Activated T-helper 17 cell treated with anti-CD3 and anti-CD28 coated beads, Interleukin-2, amount 50 U/mL, for 72 hours (primary cell): ENCODE data around the gene CEACAM6. TPM values are rescaled to one million over a fixed set of nuclear protein-coding genes. Genes with fewer than 3 reads are reported as not detected.
"Not testable (repeated sequence)": the region's sequence is repeated elsewhere in the genome, so short reads cannot be mapped to it uniquely, and the experiment has no call there.

Source experiments
- ATAC-seq: fragments of 150-1000 bp; cut with Tn5 transposase; replicated peaks from 2 replicates; pipeline ENCODE4 v1.10.0; 2021; ENCODE audit warnings: mild to moderate bottlenecking, moderate library complexity
- H3K27ac Mint-ChIP-seq: one replicate; pipeline ENCODE4 v1.8.0; 2022; ENCODE audit warnings: mixed read lengths
- H3K27me3 Mint-ChIP-seq: one replicate; pipeline ENCODE4 v1.8.0; 2022; ENCODE audit warnings: mixed read lengths
- H3K36me3 Mint-ChIP-seq: one replicate; pipeline ENCODE4 v1.8.0; 2022; ENCODE audit warnings: low read depth, mild to moderate bottlenecking, mixed read lengths
- H3K4me1 Mint-ChIP-seq: one replicate; pipeline ENCODE4 v1.8.0; 2022; ENCODE audit warnings: mixed read lengths
- H3K4me3 Mint-ChIP-seq: one replicate; pipeline ENCODE4 v1.8.0; 2022; ENCODE audit warnings: mild to moderate bottlenecking, mixed read lengths
- H3K9me3 Mint-ChIP-seq: one replicate; pipeline ENCODE4 v1.8.0; 2022; ENCODE audit warnings: mixed read lengths
- total RNA-seq, 2 donors: library from RNA; stranded (reverse); gene quantifications; one replicate each; pipeline ENCODE4 v1.2.3, GENCODE V29; 2022

The CEACAM6 gene
- total RNA-seq, 2 donors from 2014 or later: not detected

DNA sequence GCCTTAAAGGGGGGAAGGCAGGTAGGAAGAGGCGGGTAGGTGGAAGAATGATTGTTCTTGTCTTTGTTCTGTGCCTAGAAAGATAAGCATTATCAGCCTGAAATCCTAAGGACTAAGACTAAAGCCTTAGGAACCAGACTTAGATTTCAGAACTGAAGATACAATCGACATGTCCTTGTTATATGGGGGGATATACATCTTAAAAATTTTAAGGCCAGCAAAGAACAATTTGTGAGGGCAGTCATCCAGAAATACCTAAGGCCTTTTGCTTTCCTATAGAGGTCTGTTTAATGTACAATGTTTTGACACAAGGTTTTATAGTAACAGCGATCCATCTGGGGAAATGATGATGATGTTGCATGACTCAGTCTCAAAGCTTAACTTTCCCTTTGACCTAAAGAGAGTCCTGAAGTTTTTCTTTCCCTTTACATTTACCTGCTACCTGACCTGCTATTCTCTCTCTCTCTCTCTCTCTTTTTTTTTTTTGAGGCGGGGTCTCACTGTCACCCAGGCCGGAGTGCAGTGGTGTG is 20.2 kb upstream of the CEACAM6 start:
- peaks cover 11% of the 10 kb centered on the region for H3K4me1 Mint-ChIP-seq
- no peak overlapping the region for H3K27ac Mint-ChIP-seq
- H3K36me3 Mint-ChIP-seq: no peaks in the 10 kb centered on the region
- peaks cover 29% of the 10 kb centered on the region for H3K27me3 Mint-ChIP-seq
- no peak overlapping the region for H3K4me3 Mint-ChIP-seq
- ATAC-seq: peak; percentile 52
- H3K9me3 Mint-ChIP-seq: no peaks in the 10 kb centered on the region

GRCh38 chr19:41739361-41739760 is 16.0 kb upstream of the CEACAM6 start:
- H3K36me3 Mint-ChIP-seq: no peaks in the 10 kb centered on the region
- no peak overlapping the region for H3K4me3 Mint-ChIP-seq
- peaks cover 23% of the 10 kb centered on the region for H3K27me3 Mint-ChIP-seq
- H3K9me3 Mint-ChIP-seq: no peaks in the 10 kb centered on the region
- H3K4me1 Mint-ChIP-seq: peaks cover 26% of the 10 kb centered on the region
- ATAC-seq: no peak
- no peak overlapping the region for H3K27ac Mint-ChIP-seq

GRCh38 chr19:41740415-41741243 is 14.7 kb upstream of the CEACAM6 start:
- Mint-ChIP-seq H3K4me3 (peak overlapping the region; percentile 42), H3K27me3 (peaks cover 33% of the 10 kb centered on the region), H3K4me1 (peaks cover 26% of the 10 kb centered on the region), H3K9me3 (no peaks in the 10 kb centered on the region), H3K27ac (peak overlapping the region; percentile 72), H3K36me3 (no peaks in the 10 kb centered on the region)
- peak; percentile 89 for ATAC-seq

DNA sequence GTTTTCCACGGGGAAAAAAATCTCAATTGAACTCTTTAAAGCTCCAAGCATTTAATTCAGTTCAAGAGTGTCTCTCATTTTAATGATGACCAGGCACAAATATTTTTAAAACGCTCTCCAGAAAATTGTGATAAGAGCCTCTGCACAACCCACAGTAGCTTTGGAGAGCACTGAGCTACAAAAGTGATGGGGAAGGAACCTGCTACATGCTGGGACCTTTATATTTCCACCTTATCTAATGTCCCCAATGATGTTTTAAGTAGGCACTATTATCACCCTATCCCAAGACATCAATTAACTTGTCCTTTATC is 14.1 kb upstream of the CEACAM6 start:
- Mint-ChIP-seq H3K9me3 (no peaks in the 10 kb centered on the region), H3K27me3 (peaks cover 37% of the 10 kb centered on the region), H3K4me1 (peaks cover 26% of the 10 kb centered on the region), H3K36me3 (no peaks in the 10 kb centered on the region), H3K27ac (peak overlapping the region; percentile 72), H3K4me3 (peak overlapping the region; percentile 42)
- ATAC-seq: no peak

- Mint-ChIP-seq H3K27me3 (peaks cover 39% of the 10 kb centered on the region), H3K4me1 (peaks cover 18% of the 10 kb centered on the region), H3K4me3 (no peak overlapping the region), H3K9me3 (no peaks in the 10 kb centered on the region), H3K27ac (no peak overlapping the region), H3K36me3 (no peaks in the 10 kb centered on the region)
- ATAC-seq: no peak
Observed at GRCh38 chr19:41744850-41745249, 10.5 kb upstream of the CEACAM6 start.

- H3K9me3 Mint-ChIP-seq: no peaks in the 10 kb centered on the region
- no peak for ATAC-seq
- no peak overlapping the region for H3K4me3 Mint-ChIP-seq
- H3K36me3 Mint-ChIP-seq: no peaks in the 10 kb centered on the region
- H3K4me1 Mint-ChIP-seq: peaks cover 9% of the 10 kb centered on the region
- peaks cover 43% of the 10 kb centered on the region for H3K27me3 Mint-ChIP-seq
- no peak overlapping the region for H3K27ac Mint-ChIP-seq
Observed at GRCh38 chr19:41745756-41746155, 9.6 kb upstream of the CEACAM6 start.

DNA sequence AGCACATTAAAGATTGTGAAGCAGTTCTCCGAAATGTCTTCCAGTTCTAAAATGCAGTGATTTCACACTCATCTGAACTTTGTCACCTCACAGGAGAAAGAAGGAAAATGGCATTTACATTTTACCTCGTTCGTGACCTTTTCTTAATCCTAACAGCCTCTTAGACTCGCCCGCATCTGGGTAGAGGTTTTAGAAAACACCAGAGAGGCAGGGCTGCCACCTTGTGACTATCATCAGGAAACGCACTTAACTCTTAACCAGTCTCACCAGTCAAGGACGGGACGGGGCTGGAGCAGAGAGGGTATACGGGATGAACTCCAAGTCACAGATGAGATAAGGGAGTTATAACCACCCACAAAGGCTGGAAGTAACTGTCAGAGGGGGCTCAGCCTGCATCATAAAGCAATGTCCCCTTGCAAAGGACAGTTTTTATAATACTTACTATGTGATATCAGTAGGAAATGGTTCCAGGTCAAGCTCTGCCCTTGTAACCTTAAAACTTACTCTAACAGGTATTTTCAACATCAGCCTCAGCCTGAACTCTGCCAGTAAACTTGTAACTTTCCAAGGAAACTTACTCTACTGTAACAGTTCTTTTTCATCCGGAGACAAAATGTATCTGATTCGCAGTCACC is 8.6 kb upstream of the CEACAM6 start:
- Mint-ChIP-seq H3K27ac (no peak overlapping the region), H3K4me1 (no peaks in the 10 kb centered on the region), H3K9me3 (no peaks in the 10 kb centered on the region), H3K27me3 (peaks cover 45% of the 10 kb centered on the region), H3K36me3 (no peaks in the 10 kb centered on the region), H3K4me3 (no peak overlapping the region)
- peak; percentile 87 for ATAC-seq

GRCh38 chr19:41748012-41748411 is 7.3 kb upstream of the CEACAM6 start:
- no peaks in the 10 kb centered on the region for H3K9me3 Mint-ChIP-seq

GRCh38 chr19:41750248-41751134 is 4.8 kb upstream of the CEACAM6 start:
- not testable (repeated sequence) for H3K27ac Mint-ChIP-seq, H3K4me1 Mint-ChIP-seq, H3K36me3 Mint-ChIP-seq, ATAC-seq, H3K9me3 Mint-ChIP-seq, H3K4me3 Mint-ChIP-seq
- peaks cover 35% of the 10 kb centered on the region for H3K27me3 Mint-ChIP-seq

More at GRCh38 chr19:41748012-41748411, 7.3 kb upstream of the CEACAM6 start:
- Mint-ChIP-seq H3K36me3 (no peaks in the 10 kb centered on the region), H3K4me1 (no peaks in the 10 kb centered on the region), H3K4me3 (no peak overlapping the region), H3K27ac (no peak overlapping the region), H3K27me3 (peaks cover 45% of the 10 kb centered on the region)
- ATAC-seq: no peak

GRCh38 chr19:41753159-41753558 is 2.2 kb upstream of the CEACAM6 start:
- peak; percentile 74 for ATAC-seq
- H3K4me3 Mint-ChIP-seq: no peak overlapping the region

GRCh38 chr19:41753936-41754529 is 1.3 kb upstream of the CEACAM6 start:
- no peak overlapping the region for H3K4me3 Mint-ChIP-seq
- no peaks in the 10 kb centered on the region for H3K36me3 Mint-ChIP-seq
- H3K4me1 Mint-ChIP-seq: peaks cover 5% of the 10 kb centered on the region
- H3K9me3 Mint-ChIP-seq: no peaks in the 10 kb centered on the region
- peaks cover 20% of the 10 kb centered on the region for H3K27me3 Mint-ChIP-seq
- H3K27ac Mint-ChIP-seq: no peak overlapping the region
- ATAC-seq: peak; percentile 90

More at GRCh38 chr19:41753159-41753558, 2.2 kb upstream of the CEACAM6 start:
- no peak overlapping the region for H3K27ac Mint-ChIP-seq
- H3K36me3 Mint-ChIP-seq: no peaks in the 10 kb centered on the region
- H3K4me1 Mint-ChIP-seq: peaks cover 5% of the 10 kb centered on the region
- H3K27me3 Mint-ChIP-seq: peaks cover 20% of the 10 kb centered on the region
- H3K9me3 Mint-ChIP-seq: no peaks in the 10 kb centered on the region

DNA sequence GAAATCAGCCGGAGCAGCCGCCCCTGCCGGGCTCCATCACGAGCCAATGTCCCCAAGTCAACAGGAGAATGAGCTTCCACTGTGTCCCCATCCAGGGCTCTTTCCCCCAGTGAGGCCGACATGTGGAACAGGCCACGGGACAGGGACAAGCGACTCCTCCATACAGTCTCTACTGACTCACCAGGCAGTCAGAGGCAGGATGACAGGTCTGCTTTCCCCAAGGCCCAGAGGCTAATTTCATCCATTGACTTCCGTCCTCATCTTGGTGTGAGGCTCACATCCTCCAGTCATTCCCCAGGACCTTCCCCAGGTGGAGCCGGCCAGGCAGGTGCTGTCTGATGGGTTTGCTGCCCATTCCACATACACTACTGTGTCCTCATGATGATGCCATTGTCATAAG is 3.5 kb downstream of the CEACAM6 start:
- no peaks in the 10 kb centered on the region for H3K9me3 Mint-ChIP-seq
- H3K4me3 Mint-ChIP-seq: no peak overlapping the region
- H3K4me1 Mint-ChIP-seq: peaks cover 2% of the 10 kb centered on the region
- no peaks in the 10 kb centered on the region for H3K36me3 Mint-ChIP-seq
- H3K27me3 Mint-ChIP-seq: peaks cover 41% of the 10 kb centered on the region
- H3K27ac Mint-ChIP-seq: no peak overlapping the region
- ATAC-seq: no peak

DNA sequence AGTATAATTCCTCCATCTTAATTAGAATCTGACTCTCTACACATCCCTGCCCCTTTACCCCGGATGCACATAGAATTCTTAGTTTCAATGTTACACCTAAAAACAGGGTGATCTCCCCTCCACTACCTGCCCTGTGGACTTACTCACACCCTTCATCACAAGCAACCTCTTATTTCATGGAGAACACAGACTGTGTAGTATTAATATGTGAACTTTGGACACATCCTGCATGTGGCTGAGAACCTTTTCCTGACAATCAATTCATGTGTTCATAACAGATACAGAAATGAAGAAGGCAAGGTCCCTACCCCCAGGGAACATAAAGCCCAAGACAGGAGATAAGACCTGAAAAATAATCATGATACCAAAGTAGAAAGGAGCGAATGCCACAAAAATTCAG is 11.8 kb downstream of the CEACAM6 start:
- Mint-ChIP-seq H3K27me3 (peaks cover 42% of the 10 kb centered on the region), H3K36me3 (no peaks in the 10 kb centered on the region), H3K4me3 (no peak overlapping the region), H3K9me3 (no peaks in the 10 kb centered on the region), H3K27ac (no peak overlapping the region), H3K4me1 (no peaks in the 10 kb centered on the region)
- no peak for ATAC-seq

GRCh38 chr19:41768105-41768504 is 12.8 kb downstream of the CEACAM6 start:
- not testable (repeated sequence) for H3K4me3 Mint-ChIP-seq, ATAC-seq
- peaks cover 39% of the 10 kb centered on the region for H3K27me3 Mint-ChIP-seq

More at GRCh38 chr19:41768105-41768504, 12.8 kb downstream of the CEACAM6 start:
- H3K27ac Mint-ChIP-seq, H3K4me1 Mint-ChIP-seq, H3K36me3 Mint-ChIP-seq, H3K9me3 Mint-ChIP-seq: not testable (repeated sequence)
